Neuronal stem cell (in vitro differentiated cells): ENCODE data around the gene TIMM17A.
A peak's percentile ranks its signal among the peaks of the same experiment; 100 is the strongest.

Experiments used
- DNase-seq: peaks from one replicate; pipeline ENCODE4 v3.0.0-alpha.2; 2013; ENCODE audit warnings: low spot score
- H2AFZ ChIP-seq: one replicate; pipeline ENCODE4 v1.6.1; 2013; ENCODE audit warnings: mild to moderate bottlenecking, low read length, inconsistent platforms
- H2AK5ac ChIP-seq: 2 replicates; pipeline ENCODE4 v1.6.1; 2013; ENCODE audit warnings: low read depth, mild to moderate bottlenecking, inconsistent platforms, low read length, moderate library complexity, mixed read lengths
- H2BK120ac ChIP-seq: 2 replicates; pipeline ENCODE4 v1.6.1; 2013; ENCODE audit warnings: low read depth, mild to moderate bottlenecking, inconsistent platforms, low read length, moderate library complexity, mixed read lengths
- H2BK12ac ChIP-seq: one replicate; pipeline ENCODE4 v1.6.1; 2013; ENCODE audit warnings: low read length, inconsistent platforms
- H2BK15ac ChIP-seq: 2 replicates; pipeline ENCODE4 v1.6.1; 2013; ENCODE audit warnings: mild to moderate bottlenecking, low read length, inconsistent platforms, mixed read lengths
- H2BK5ac ChIP-seq: one replicate; pipeline ENCODE4 v1.6.1; 2013; ENCODE audit warnings: inconsistent platforms, mild to moderate bottlenecking, low read length, moderate library complexity
- H3K14ac ChIP-seq: one replicate; pipeline ENCODE4 v1.6.1; 2013; ENCODE audit warnings: low read length, inconsistent platforms
- H3K18ac ChIP-seq: 2 replicates; pipeline ENCODE4 v1.6.1; 2013; ENCODE audit warnings: low read length, inconsistent platforms
- H3K23ac ChIP-seq: 2 replicates; pipeline ENCODE4 v1.6.1; 2013; ENCODE audit warnings: low read depth, mild to moderate bottlenecking, mixed read lengths, low read length, inconsistent platforms; ENCODE audit not compliant: poor library complexity
- H3K27ac ChIP-seq: replicated peaks from 3 replicates; pipeline ENCODE4 v1.5.1; 2013; ENCODE audit warnings: low read length, inconsistent platforms
- H3K27me3 ChIP-seq, 3 experiments: 2 replicates each; pipeline ENCODE4 v1.6.1; 2013; ENCODE audit warnings: low read length in 3 of 3, mild to moderate bottlenecking in 2 of 3, inconsistent platforms in 1 of 3, low read depth in 1 of 3, mixed read lengths in 1 of 3, moderate library complexity in 1 of 3; ENCODE audit not compliant: control insufficient read depth in 3 of 3, insufficient read depth in 3 of 3
- H3K36me3 ChIP-seq, 2 donors: replicated peaks in 1 of 2; 2 replicates each; pipeline ENCODE4 v1.6.1; 2013; ENCODE audit warnings: low read length in 2 of 2; ENCODE audit not compliant: control insufficient read depth in 2 of 2, insufficient read depth in 2 of 2
- H3K4ac ChIP-seq: 2 replicates; pipeline ENCODE4 v1.6.1; 2013; ENCODE audit warnings: inconsistent platforms, mild to moderate bottlenecking, low read length, moderate library complexity
- H3K4me1 ChIP-seq, 2 donors: 1 replicate in 1 of 2; 2 replicates in 1 of 2; pipeline ENCODE4 v1.6.1; 2013; ENCODE audit warnings: low read length in 2 of 2, low read depth in 1 of 2; ENCODE audit not compliant: control insufficient read depth in 2 of 2, insufficient read depth in 1 of 2
- H3K4me2 ChIP-seq: one replicate; pipeline ENCODE4 v1.6.1; 2013; ENCODE audit warnings: mild to moderate bottlenecking, low read length, inconsistent platforms; ENCODE audit not compliant: insufficient read depth, poor library complexity, severe bottlenecking
- H3K4me3 ChIP-seq, 2 donors: 2 replicates each; pipeline ENCODE4 v1.5.1; 2013; ENCODE audit warnings: low read length in 2 of 2, mild to moderate bottlenecking in 2 of 2, inconsistent platforms in 1 of 2, moderate library complexity in 1 of 2
- H3K79me1 ChIP-seq: one replicate; pipeline ENCODE4 v1.6.1; 2013; ENCODE audit warnings: low read depth, mild to moderate bottlenecking, inconsistent platforms, low read length, moderate library complexity
- H3K9ac ChIP-seq: one replicate; pipeline ENCODE4 v1.6.1; 2013; ENCODE audit warnings: mild to moderate bottlenecking, low read depth, low read length, inconsistent platforms; ENCODE audit not compliant: poor library complexity
- H3K9me3 ChIP-seq, 2 donors: replicated peaks in 1 of 2; 2 replicates each; pipeline versions ENCODE3 to v1.6.1; 2013; ENCODE audit warnings: low read length in 2 of 2, mild to moderate bottlenecking in 2 of 2, inconsistent platforms in 1 of 2, low read depth in 1 of 2, mixed read lengths in 1 of 2, moderate library complexity in 1 of 2; ENCODE audit not compliant: control insufficient read depth in 2 of 2, insufficient read depth in 1 of 2
- H4K8ac ChIP-seq: one replicate; pipeline ENCODE4 v1.6.1; 2013; ENCODE audit warnings: low read depth, mild to moderate bottlenecking, inconsistent platforms, low read length, moderate library complexity
- H4K91ac ChIP-seq: one replicate; pipeline ENCODE4 v1.6.1; 2013; ENCODE audit warnings: low read length, low read depth, mild to moderate bottlenecking, inconsistent platforms; ENCODE audit not compliant: poor library complexity
- WGBS, 2 donors: extraction: QIAGEN DNeasy Blood & Tissue Kit; methylation state at CpG; one replicate each; pipeline ENCODE4 v1.1.7; 2013; ENCODE audit warnings: missing lambda C conversion rate in 2 of 2, mixed read lengths in 1 of 2; ENCODE audit not compliant: insufficient read length in 2 of 2, insufficient replicate concordance in 1 of 2; ENCODE audit errors: extremely low coverage in 2 of 2; 5-methylcytosine and 5-hydroxymethylcytosine counted together

TIMM17A gene

GRCh38 chr1:201918343-201918742, 37.0 kb upstream of the TIMM17A start:
- Histone ChIP-seq H3K18ac (no peak overlapping the region), H2BK5ac (no peak overlapping the region), H2BK15ac (peak overlapping the region; percentile 55), H4K8ac (no peak overlapping the region), H3K9me3 (no peaks in the 10 kb centered on the region), H3K4me2 (no peak overlapping the region), H3K79me1 (no peaks in the 10 kb centered on the region), H3K36me3 (no peaks in the 10 kb centered on the region), H2BK12ac (no peak overlapping the region), H3K4ac (no peak overlapping the region), H3K27me3 (peaks cover 0 to 41% (median 4%) of the 10 kb centered on the region in 3 experiments), H3K9ac (no peak overlapping the region), H2AFZ (no peak overlapping the region), H3K23ac (no peak overlapping the region), H2AK5ac (no peak overlapping the region), H3K4me1 (no peaks in the 10 kb centered on the region), H4K91ac (no peak overlapping the region), H3K27ac (no peak overlapping the region), H2BK120ac (no peak overlapping the region), H3K14ac (no peak overlapping the region), H3K4me3 (no peak overlapping the region)
- no peak for DNase-seq
- WGBS, 2 donors, result no CpG with 5 or more reads among the region's 5 CpGs

- Histone ChIP-seq H3K14ac (no peak overlapping the region), H4K8ac (no peak overlapping the region), H2BK120ac (no peak overlapping the region), H3K4me3 (no peak overlapping the region), H3K4me1 (no peaks in the 10 kb centered on the region), H2AFZ (no peak overlapping the region), H3K23ac (no peak overlapping the region), H3K79me1 (no peaks in the 10 kb centered on the region), H3K9me3 (no peaks in the 10 kb centered on the region), H3K4me2 (no peak overlapping the region), H4K91ac (no peak overlapping the region), H3K36me3 (no peaks in the 10 kb centered on the region), H3K27ac (no peak overlapping the region), H2BK12ac (no peak overlapping the region), H3K18ac (no peak overlapping the region), H2AK5ac (no peak overlapping the region), H3K9ac (no peak overlapping the region), H2BK15ac (no peak overlapping the region), H3K27me3 (peaks cover 0 to 22% (median 0%) of the 10 kb centered on the region in 3 experiments), H2BK5ac (no peak overlapping the region), H3K4ac (no peak overlapping the region)
- no CpG with 5 or more reads among the region's 3 CpGs for WGBS, 2 donors
- no peak for DNase-seq
Observed at GRCh38 chr1:201921952-201922558, 33.2 kb upstream of the TIMM17A start.

GRCh38 chr1:201925301-201925567, 30.1 kb upstream of the TIMM17A start:
- Histone ChIP-seq H3K27ac (no peak overlapping the region), H2BK120ac (no peak overlapping the region), H3K4ac (no peak overlapping the region), H4K8ac (no peak overlapping the region), H3K36me3 (no peaks in the 10 kb centered on the region), H2AK5ac (no peak overlapping the region), H4K91ac (no peak overlapping the region), H3K4me2 (no peak overlapping the region), H3K9me3 (no peaks in the 10 kb centered on the region), H2BK5ac (no peak overlapping the region), H3K23ac (no peak overlapping the region), H3K79me1 (no peaks in the 10 kb centered on the region), H3K18ac (no peak overlapping the region), H3K9ac (no peak overlapping the region), H3K4me1 (no peaks in the 10 kb centered on the region), H2BK15ac (no peak overlapping the region), H2AFZ (no peak overlapping the region), H2BK12ac (no peak overlapping the region), H3K14ac (no peak overlapping the region), H3K27me3 (peaks cover 0 to 15% (median 1%) of the 10 kb centered on the region in 3 experiments), H3K4me3 (no peak overlapping the region)
- DNase-seq, result no peak
- WGBS, 2 donors, result no CpG with 5 or more reads among the region's 2 CpGs

- Histone ChIP-seq H3K23ac (no peak overlapping the region), H3K27me3 (peaks cover 0 to 23% (median 1%) of the 10 kb centered on the region in 3 experiments), H3K4ac (no peak overlapping the region), H4K8ac (no peak overlapping the region), H3K18ac (no peak overlapping the region), H2BK15ac (no peak overlapping the region), H3K9me3 (no peaks in the 10 kb centered on the region), H3K36me3 (no peaks in the 10 kb centered on the region), H3K79me1 (no peaks in the 10 kb centered on the region), H2BK5ac (no peak overlapping the region), H2BK120ac (no peak overlapping the region), H2AFZ (no peak overlapping the region), H4K91ac (no peak overlapping the region), H3K4me2 (no peak overlapping the region), H2AK5ac (no peak overlapping the region), H2BK12ac (no peak overlapping the region), H3K4me1 (no peaks in the 10 kb centered on the region), H3K9ac (no peak overlapping the region), H3K4me3 (no peak overlapping the region), H3K14ac (no peak overlapping the region), H3K27ac (no peak overlapping the region)
- DNase-seq, result no peak
- no CpG with 5 or more reads among the region's 5 CpGs for WGBS, 2 donors
Observed at GRCh38 chr1:201925981-201926645, 29.2 kb upstream of the TIMM17A start.
